GM12878 (cell line): Measurements from ENCODE around the gene BRCA2. TPM values are rescaled to one million over a fixed set of nuclear protein-coding genes. Genes with fewer than 3 reads are reported as not detected.

ENCODE experiments used
- BHLHE40 ChIP-seq, 2 experiments: fragments of 450-650 bp in 1 of 2; IDR thresholded peaks; 2 replicates each; pipeline ENCODE4 v1.6.1; 2011 to 2017; ENCODE audit warnings: low read depth in 2 of 2, borderline replicate concordance in 1 of 2, improper control_type of control experiment in 1 of 2, low read length in 1 of 2, mild to moderate bottlenecking in 1 of 2
- CEBPB ChIP-seq, 2 experiments: fragments of 150-350 bp in 1 of 2; IDR thresholded peaks; 2 replicates each; pipeline ENCODE4 v1.6.1; 2012 to 2014; ENCODE audit warnings: low read depth in 2 of 2, low read length in 2 of 2, borderline replicate concordance in 1 of 2, inconsistent platforms in 1 of 2
- CREM ChIP-seq: IDR thresholded peaks from 2 replicates; pipeline ENCODE4 v1.6.1; 2014; ENCODE audit warnings: antibody characterized with exemption, low read depth
- CUX1 ChIP-seq: IDR thresholded peaks from 2 replicates; pipeline ENCODE4 v1.6.1; 2012; ENCODE audit warnings: improper control_type of control experiment, low read depth, low read length; ENCODE audit not compliant: insufficient replicate concordance
- GABPA ChIP-seq: IDR thresholded peaks from 2 replicates; pipeline ENCODE4 v1.6.1; 2014; ENCODE audit warnings: antibody characterized with exemption, low read depth, mild to moderate bottlenecking, inconsistent platforms
- GATAD2B ChIP-seq: fragments of 450-650 bp; conservative IDR thresholded peaks from 2 replicates; pipeline ENCODE4 v1.6.1; 2017; ENCODE audit warnings: low read depth, mild to moderate bottlenecking, moderate library complexity
- HCFC1 ChIP-seq: fragments of 150-350 bp; IDR thresholded peaks from 2 replicates; pipeline ENCODE4 v1.6.1; 2014; ENCODE audit warnings: low read length
- IKZF1 ChIP-seq: fragments of 450-650 bp; conservative IDR thresholded peaks from 2 replicates; pipeline ENCODE4 v1.6.1; 2017; ENCODE audit warnings: antibody characterized with exemption, mild to moderate bottlenecking
- LARP7 ChIP-seq: fragments of 450-650 bp; IDR thresholded peaks from 2 replicates; pipeline ENCODE4 v1.6.1; 2017; ENCODE audit warnings: mild to moderate bottlenecking
- MTA3 ChIP-seq: IDR thresholded peaks from 2 replicates; pipeline ENCODE4 v1.6.1; 2012; ENCODE audit warnings: low read length, inconsistent platforms, borderline replicate concordance
- MXI1 ChIP-seq: fragments of 150-350 bp; IDR thresholded peaks from 2 replicates; pipeline ENCODE4 v1.6.1; 2011; ENCODE audit warnings: low read depth, mild to moderate bottlenecking, inconsistent platforms, low read length, improper control_type of control experiment
- POLR2AphosphoS5 ChIP-seq: IDR thresholded peaks from 2 replicates; pipeline ENCODE4 v1.6.1; 2011; ENCODE audit warnings: mild to moderate bottlenecking, low read length, inconsistent platforms
- RAD51 ChIP-seq: fragments of 450-650 bp; IDR thresholded peaks from 2 replicates; pipeline ENCODE4 v1.6.1; 2016; ENCODE audit warnings: moderate library complexity, mild to moderate bottlenecking, inconsistent platforms
- RCOR1 ChIP-seq: conservative IDR thresholded peaks from 2 replicates; pipeline ENCODE4 v1.6.1; 2012; ENCODE audit warnings: low read depth, low read length, improper control_type of control experiment
- RFX5 ChIP-seq: IDR thresholded peaks from 2 replicates; pipeline ENCODE4 v1.6.1; 2011; ENCODE audit warnings: low read depth, low read length, improper control_type of control experiment
- RUNX3 ChIP-seq: IDR thresholded peaks from 2 replicates; pipeline ENCODE4 v1.6.1; 2012; ENCODE audit warnings: low read length, inconsistent platforms
- SIN3A ChIP-seq: IDR thresholded peaks from 2 replicates; pipeline ENCODE4 v1.6.1; 2012; ENCODE audit warnings: low read depth, low read length, improper control_type of control experiment
- SPI1 ChIP-seq: IDR thresholded peaks from 2 replicates; pipeline ENCODE4 v1.6.1; 2011; ENCODE audit warnings: low read depth, mild to moderate bottlenecking, low read length, moderate library complexity, borderline replicate concordance; ENCODE audit not compliant: insufficient read depth
- polyA plus RNA-seq, 11 experiments: library from polyadenylated mRNA; depleted of rRNA in 4 of 11; unstranded in 6 of 11; stranded (reverse) in 5 of 11; fragments of >200 nt; fragmentation: Nextera tagmentation in 4 of 11; fragmentation: Illumina TruSeq in 1 of 11; extraction: Ambion mirVana in 4 of 11; extraction: Trizol in 1 of 11; gene quantifications; 1 replicate in 1 of 11; 2 replicates in 10 of 11; pipeline versions ENCODE4 v1.2.1 to v1.2.3, GENCODE V29; 2011 to 2016; ENCODE audit warnings: inconsistent platforms in 2 of 11, missing spikeins in 2 of 11, low read depth in 1 of 11
- total RNA-seq, 4 experiments: library from RNA; depleted of rRNA in 3 of 4; stranded (reverse); fragments of >200 nt in 3 of 4; fragmentation: Illumina TruSeq in 1 of 4; extraction: Trizol in 1 of 4; gene quantifications; 2 replicates each; pipeline versions ENCODE4 v1.2.1 to v1.2.3, GENCODE V29; 2013 to 2021
- TF ChIP-seq, protein P1 (sequence below): fragments of 450-650 bp; IDR thresholded peaks from 2 replicates; pipeline ENCODE4 v1.6.1; 2018; ENCODE audit warnings: borderline replicate concordance, mild to moderate bottlenecking; ENCODE audit not compliant: partially characterized antibody

Gene BRCA2
- total and polyA plus RNA-seq, 10 of the 15 experiments (the other 5 are each of a cell fraction or from before 2014, with no cell fraction given), result 7.6 to 42.2 (median 23.9) TPM

GRCh38 chr13:32426191-32426989 lies 111.1 kb downstream of the BRCA2 start (continued):
- peak; percentile 23 for TF ChIP-seq CUX1
- TF ChIP-seq RUNX3, result peak; percentile 7; the same call in 1 of the 2 replicates
- peak; percentile 66; the same call in 1 of the 2 replicates for TF ChIP-seq SPI1
- peak; percentile 38; the same call in 1 of the 2 replicates for TF ChIP-seq SIN3A
- TF ChIP-seq MXI1, result peak; percentile 30
- TF ChIP-seq CREM, result 0 out of 2 replicates have a peak, but pooled peaks have one; percentile 9
- TF ChIP-seq BHLHE40 (IDR thresholded peaks at IDR 0.05; ENCODE audit: borderline replicate concordance in 1 of 2, low read depth in 2 of 2, low read length in 1 of 2), result peak; percentile 63 to 86
- TF ChIP-seq HCFC1, result no peak
- 0 out of 2 replicates have a peak, but pooled peaks have one; percentile 54 for TF ChIP-seq RCOR1
- TF ChIP-seq MTA3, result 0 out of 2 replicates have a peak, but pooled peaks have one; percentile 38
- TF ChIP-seq GATAD2B, result no peak
- peak; percentile 23; the same call in 1 of the 2 replicates for TF ChIP-seq IKZF1
- no peak for TF ChIP-seq CEBPB (IDR thresholded peaks at IDR 0.05; ENCODE audit: borderline replicate concordance in 1 of 2, low read depth in 2 of 2, low read length in 2 of 2)
- TF ChIP-seq GABPA, result no peak
- TF ChIP-seq, protein P1, sequence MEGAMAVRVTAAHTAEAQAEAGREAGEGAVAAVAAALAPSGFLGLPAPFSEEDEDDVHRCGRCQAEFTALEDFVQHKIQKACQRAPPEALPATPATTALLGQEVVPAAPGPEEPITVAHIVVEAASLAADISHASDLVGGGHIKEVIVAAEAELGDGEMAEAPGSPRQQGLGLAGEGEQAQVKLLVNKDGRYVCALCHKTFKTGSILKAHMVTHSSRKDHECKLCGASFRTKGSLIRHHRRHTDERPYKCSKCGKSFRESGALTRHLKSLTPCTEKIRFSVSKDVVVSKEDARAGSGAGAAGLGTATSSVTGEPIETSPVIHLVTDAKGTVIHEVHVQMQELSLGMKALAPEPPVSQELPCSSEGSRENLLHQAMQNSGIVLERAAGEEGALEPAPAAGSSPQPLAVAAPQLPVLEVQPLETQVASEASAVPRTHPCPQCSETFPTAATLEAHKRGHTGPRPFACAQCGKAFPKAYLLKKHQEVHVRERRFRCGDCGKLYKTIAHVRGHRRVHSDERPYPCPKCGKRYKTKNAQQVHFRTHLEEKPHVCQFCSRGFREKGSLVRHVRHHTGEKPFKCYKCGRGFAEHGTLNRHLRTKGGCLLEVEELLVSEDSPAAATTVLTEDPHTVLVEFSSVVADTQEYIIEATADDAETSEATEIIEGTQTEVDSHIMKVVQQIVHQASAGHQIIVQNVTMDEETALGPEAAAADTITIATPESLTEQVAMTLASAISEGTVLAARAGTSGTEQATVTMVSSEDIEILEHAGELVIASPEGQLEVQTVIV, result no peak
- TF ChIP-seq RAD51, result peak; percentile 63
- TF ChIP-seq RFX5, result no peak
- TF ChIP-seq POLR2AphosphoS5, result peak; percentile 23; the same call in 1 of the 2 replicates
- TF ChIP-seq LARP7, result 0 out of 2 replicates have a peak, but pooled peaks have one; percentile 39
